ENCODE measurements around the gene SRL.

Gene SRL

GRCh38 chr16:4245077-4245791, 3.4 kb upstream of the SRL start:
- no peak overlapping the region for H3K4me3 ChIP-seq (ENCODE audit: low read depth, low read length)
- no peak for TF ChIP-seq CTCF (IDR thresholded peaks at IDR 0.05; ENCODE audit: low read depth, low read length)

- no peak overlapping the region for H3K4me3 ChIP-seq (ENCODE audit: low read depth, low read length)
- TF ChIP-seq CTCF (IDR thresholded peaks at IDR 0.05; ENCODE audit: low read depth, low read length), result no peak
These were observed 2.6 kb upstream of the SRL start for GRCh38 chr16:4244254-4245076.

GRCh38 chr16:4241258-4241927, 487 bp downstream of the SRL start:
- no peak for TF ChIP-seq CTCF (IDR thresholded peaks at IDR 0.05; ENCODE audit: low read depth, low read length)
- H3K4me3 ChIP-seq (ENCODE audit: low read depth, low read length), result no peak overlapping the region

GRCh38 chr16:4240624-4241023, 1.3 kb downstream of the SRL start:
- H3K4me3 ChIP-seq (ENCODE audit: low read depth, low read length), result no peak overlapping the region
- TF ChIP-seq CTCF (IDR thresholded peaks at IDR 0.05; ENCODE audit: low read depth, low read length), result no peak

GRCh38 chr16:4239682-4240175, 2.2 kb downstream of the SRL start:
- no peak overlapping the region for H3K4me3 ChIP-seq (ENCODE audit: low read depth, low read length)
- TF ChIP-seq CTCF (IDR thresholded peaks at IDR 0.05; ENCODE audit: low read depth, low read length), result no peak

GRCh38 chr16:4239020-4239419, 2.9 kb downstream of the SRL start:
- H3K4me3 ChIP-seq (ENCODE audit: low read depth, low read length), result no peak overlapping the region
- TF ChIP-seq CTCF (IDR thresholded peaks at IDR 0.05; ENCODE audit: low read depth, low read length), result no peak
